A673 (cell line): Measurements from ENCODE around the gene B3GAT3.

Source experiments
- CTCF ChIP-seq: fragments of 300-800, 200-600 bp; sonication (generic); conservative IDR thresholded peaks from 2 replicates; pipeline ENCODE4 v1.5.1; 2017; ENCODE audit warnings: low read depth, mild to moderate bottlenecking, antibody characterized with exemption, low read length, moderate library complexity, mixed read lengths
- EZH2 ChIP-seq: fragments of 200-600 bp; sonication (generic); IDR thresholded peaks from 2 replicates; pipeline ENCODE4 v1.6.1; 2017; ENCODE audit warnings: borderline replicate concordance, low read depth, mild to moderate bottlenecking, mixed read lengths, antibody characterized with exemption, low read length; ENCODE audit not compliant: poor library complexity, severe bottlenecking

- TF ChIP-seq CTCF (no peak), EZH2 (no peak)
These were observed 17.9 kb downstream of the B3GAT3 start for GRCh38 chr11:62603776-62604299.
